ENCODE results near the gene PPM1K. TPM values are rescaled to one million over a fixed set of nuclear protein-coding genes. Genes with fewer than 3 reads are reported as not detected.
A peak's percentile ranks its signal among the peaks of the same experiment; 100 is the strongest.

Gene PPM1K
- total RNA-seq, 1 experiment from 2014 or later = 4.2 TPM

DNA sequence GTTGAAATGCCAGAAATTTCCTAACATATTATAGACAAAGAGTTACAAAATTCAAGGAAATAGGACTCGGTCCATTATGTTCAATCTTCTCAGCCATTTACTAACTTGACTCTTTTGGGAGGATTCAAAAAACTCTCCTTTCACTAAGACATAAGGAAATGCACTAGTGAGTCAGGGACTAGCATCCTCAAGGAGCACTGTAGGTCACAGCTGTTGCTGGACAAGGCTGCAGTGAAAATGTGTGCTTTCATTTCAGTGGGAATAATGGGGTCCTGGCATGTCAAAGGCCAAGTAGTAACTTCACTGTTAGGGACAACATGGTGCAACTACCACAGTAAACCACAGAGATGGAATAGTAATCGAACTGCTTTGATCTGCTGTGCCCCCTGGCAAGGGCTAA lies 69.0 kb downstream of the PPM1K start:
- H3K9me3 ChIP-seq (ENCODE audit: control insufficient read depth in 1 of 2, insufficient read depth in 1 of 2, low read depth in 1 of 2, low read length in 2 of 2) = no peaks in the 10 kb centered on the region
- CTCF ChIA-PET = no interaction called here

DNA sequence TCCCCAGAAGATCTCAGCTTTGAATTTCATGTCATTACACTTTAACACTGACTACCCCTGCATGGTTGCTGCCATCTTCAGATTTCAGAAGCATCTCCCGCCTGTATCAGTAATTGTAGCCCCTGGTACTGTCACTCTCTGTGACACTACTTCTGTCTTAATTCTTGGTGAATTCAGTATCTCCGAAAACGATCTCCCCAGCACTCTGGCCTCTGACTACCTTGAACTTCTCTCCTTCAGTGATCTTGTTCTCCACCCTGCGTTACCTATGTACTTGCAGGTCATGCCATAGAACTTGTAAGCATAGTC lies 72.2 kb downstream of the PPM1K start:
- Histone ChIP-seq H3K4me1 (ENCODE audit: control insufficient read depth in 1 of 2, insufficient read depth in 2 of 2, low read length in 2 of 2) (peaks cover 0 to 2% of the 10 kb centered on the region in 2 experiments; a peak in 1 of 4 replicates), H3K9ac (ENCODE audit: low read length) (no peak overlapping the region), H3K9me2 (ENCODE audit: insufficient read depth) (no peaks in the 10 kb centered on the region), H3K4me3 (replicated peaks in 1 of 2; ENCODE audit: low read depth in 1 of 2, low read length in 2 of 2) (no peak overlapping the region), H3K27me3 (ENCODE audit: insufficient read depth, low read length) (no peaks in the 10 kb centered on the region), H3K4me2 (ENCODE audit: low read length) (no peak overlapping the region), H3K9me3 (ENCODE audit: control insufficient read depth in 1 of 2, insufficient read depth in 1 of 2, low read depth in 1 of 2, low read length in 2 of 2) (no peaks in the 10 kb centered on the region), H4K20me1 (ENCODE audit: insufficient read depth) (no peaks in the 10 kb centered on the region), H3K36me3 (ENCODE audit: control insufficient read depth in 1 of 2, insufficient read depth in 2 of 2, low read length in 2 of 2) (no peaks in the 10 kb centered on the region), H2AFZ (ENCODE audit: low read depth, low read length, poor library complexity, severe bottlenecking) (no peak overlapping the region), H3K79me2 (ENCODE audit: insufficient read depth, low read length) (no peaks in the 10 kb centered on the region), H3K27ac (ENCODE audit: low read depth, low read length) (no peak overlapping the region)
- TF ChIP-seq EZH2phosphoT487 (IDR thresholded peaks at IDR 0.05; ENCODE audit: borderline replicate concordance) (no peak), YY1 (IDR thresholded peaks at IDR 0.05; ENCODE audit: extremely low read depth, insufficient replicate concordance, low read depth, low read length) (no peak)
- no peak for DNase-seq (ENCODE audit: low read depth, low spot score)
- ChIA-PET CTCF (interaction anchor here (0.7 to 6.0 kb wide), 16 partner anchors 9 to 374 kb away, joined by 3 to 74 read pairs (median 7); partner anchors contain the start of gene SPP1), POLR2A (no interaction called here), RAD21 (ENCODE audit: low non-redundant PET in 1 of 2, low total read pairs in 2 of 2, uncharacterized antibody in 2 of 2, unreplicated experiment in 2 of 2) (interaction anchor here (0.7 to 2.5 kb wide), 9 partner anchors 153 to 359 kb away, joined by 3 to 17 read pairs (median 5); partner anchors contain the start of gene HERC5 (in 1 of the 2))
- intact Hi-C loops (cut with micrococcal nuclease) = loop anchor here (1.0 to 10.0 kb wide), 5 partner anchors 157 to 1317 kb away; partner anchors contain the start of gene C4orf36
- no TSS peak for BruUV-seq (replicated peaks)
- ATAC-seq = peak; percentile 38; the same call in 1 of the 2 replicates

More for the DNA sequence above, 69.0 kb downstream of the PPM1K start:
- no peak overlapping the region for H3K27ac ChIP-seq (ENCODE audit: low read depth, low read length)
- POLR2A ChIA-PET = no interaction called here
- no peaks in the 10 kb centered on the region for H3K36me3 ChIP-seq (ENCODE audit: control insufficient read depth in 1 of 2, insufficient read depth in 2 of 2, low read length in 2 of 2)
- no peaks in the 10 kb centered on the region for H3K79me2 ChIP-seq (ENCODE audit: insufficient read depth, low read length)
- ATAC-seq = no peak
- H3K27me3 ChIP-seq (ENCODE audit: insufficient read depth, low read length) = no peaks in the 10 kb centered on the region
- H3K4me2 ChIP-seq (ENCODE audit: low read length) = no peak overlapping the region
- no peaks in the 10 kb centered on the region for H4K20me1 ChIP-seq (ENCODE audit: insufficient read depth)
- DNase-seq (ENCODE audit: low read depth, low spot score) = no peak
- TF ChIP-seq, protein P1, sequence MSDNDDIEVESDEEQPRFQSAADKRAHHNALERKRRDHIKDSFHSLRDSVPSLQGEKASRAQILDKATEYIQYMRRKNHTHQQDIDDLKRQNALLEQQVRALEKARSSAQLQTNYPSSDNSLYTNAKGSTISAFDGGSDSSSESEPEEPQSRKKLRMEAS (IDR thresholded peaks at IDR 0.05) = no peak
- TF ChIP-seq EZH2 (IDR thresholded peaks at IDR 0.05) = no peak
- TF ChIP-seq CEBPB (IDR thresholded peaks at IDR 0.05; ENCODE audit: low read depth) = no peak
- TF ChIP-seq CBX3 (IDR thresholded peaks at IDR 0.05; ENCODE audit: low read depth) = no peak
- TF ChIP-seq ELF1 (IDR thresholded peaks at IDR 0.05; ENCODE audit: borderline replicate concordance, low read depth) = no peak
- TF ChIP-seq EGR1 (IDR thresholded peaks at IDR 0.05; ENCODE audit: low read depth) = no peak
- no peak overlapping the region for H2AFZ ChIP-seq (ENCODE audit: low read depth, low read length, poor library complexity, severe bottlenecking)
- no TSS peak for BruUV-seq (replicated peaks)
- H3K9ac ChIP-seq (ENCODE audit: low read length) = no peak overlapping the region
- RAD21 ChIA-PET (ENCODE audit: low non-redundant PET in 1 of 2, low total read pairs in 2 of 2, uncharacterized antibody in 2 of 2, unreplicated experiment in 2 of 2) = no interaction called here
- H3K4me1 ChIP-seq (ENCODE audit: control insufficient read depth in 1 of 2, insufficient read depth in 2 of 2, low read length in 2 of 2) = peaks cover 0 to 2% of the 10 kb centered on the region in 2 experiments; a peak in 1 of 4 replicates
- intact Hi-C loops (cut with micrococcal nuclease) = loop anchor here (5.0 to 10.0 kb wide), 2 partner anchors 242 to 1321 kb away; partner anchors contain the start of genes C4orf36 and HERC5
- no peak overlapping the region for H3K4me3 ChIP-seq (replicated peaks in 1 of 2; ENCODE audit: low read depth in 1 of 2, low read length in 2 of 2)
- no peaks in the 10 kb centered on the region for H3K9me2 ChIP-seq (ENCODE audit: insufficient read depth)

Data from HCT116 (cell line).